ENCODE data around the gene PSMD8.
"Not testable (repeated sequence)": the region's sequence is repeated elsewhere in the genome, so short reads cannot be mapped to it uniquely, and the experiment has no call there.

PSMD8 gene

GRCh38 chr19:38411041-38411712 lies 36.8 kb downstream of the PSMD8 start:
- DNase-seq (ENCODE audit: low read depth, low spot score): no peak

- not testable (repeated sequence) for DNase-seq (ENCODE audit: low read depth, low spot score)
These were observed 37.5 kb downstream of the PSMD8 start for GRCh38 chr19:38411898-38412297.

GRCh38 chr19:38412491-38412890 lies 38.1 kb downstream of the PSMD8 start:
- no peak for DNase-seq (ENCODE audit: low read depth, low spot score)

GRCh38 chr19:38412961-38413360 lies 38.6 kb downstream of the PSMD8 start:
- no peak for DNase-seq (ENCODE audit: low read depth, low spot score)

- DNase-seq (ENCODE audit: low read depth, low spot score): no peak
These were observed 39.0 kb downstream of the PSMD8 start for GRCh38 chr19:38413416-38413815.

GRCh38 chr19:38417146-38417543 lies 42.8 kb downstream of the PSMD8 start:
- no peak for DNase-seq (ENCODE audit: low read depth, low spot score)

- DNase-seq (ENCODE audit: low read depth, low spot score): no peak
These were observed 43.5 kb downstream of the PSMD8 start for GRCh38 chr19:38417544-38418506.

- DNase-seq (ENCODE audit: low read depth, low spot score): no peak
These were observed 46.6 kb downstream of the PSMD8 start for GRCh38 chr19:38420935-38421334.

GRCh38 chr19:38421856-38422255 lies 47.5 kb downstream of the PSMD8 start:
- DNase-seq (ENCODE audit: low read depth, low spot score): no peak

GRCh38 chr19:38422438-38422837 lies 48.1 kb downstream of the PSMD8 start:
- DNase-seq (ENCODE audit: low read depth, low spot score): no peak

GRCh38 chr19:38424272-38424671 lies 49.9 kb downstream of the PSMD8 start:
- no peak for DNase-seq (ENCODE audit: low read depth, low spot score)

- no peak for DNase-seq (ENCODE audit: low read depth, low spot score)
These were observed 50.9 kb downstream of the PSMD8 start for GRCh38 chr19:38425222-38425809.

GRCh38 chr19:38425810-38426466 lies 51.6 kb downstream of the PSMD8 start, which contains the start of gene RASGRP4:
RASGRP4 (minus strand) TSS chr19:38426219; CDS start chr19:38426091, 128 bp downstream.
- DNase-seq (ENCODE audit: low read depth, low spot score): no peak

- DNase-seq (ENCODE audit: low read depth, low spot score): not testable (repeated sequence)
These were observed 52.8 kb downstream of the PSMD8 start for GRCh38 chr19:38427035-38427677.

GRCh38 chr19:38429055-38429810 lies 54.9 kb downstream of the PSMD8 start:
- no peak for DNase-seq (ENCODE audit: low read depth, low spot score)

- DNase-seq (ENCODE audit: low read depth, low spot score): no peak
These were observed 55.4 kb downstream of the PSMD8 start for GRCh38 chr19:38429811-38430156.

- no peak for DNase-seq (ENCODE audit: low read depth, low spot score)
These were observed 56.6 kb downstream of the PSMD8 start for GRCh38 chr19:38430931-38431330.

GRCh38 chr19:38433268-38433733 lies 58.9 kb downstream of the PSMD8 start, which contains the start of gene RYR1:
RYR1 (plus strand) TSS chr19:38433691; CDS start chr19:38433830, 139 bp downstream.
- DNase-seq (ENCODE audit: low read depth, low spot score): no peak
